ENCODE data around the gene ZDHHC18.
"Not testable (repeated sequence)": the region's sequence is repeated elsewhere in the genome, so short reads cannot be mapped to it uniquely, and the experiment has no call there.

The ZDHHC18 gene

DNA sequence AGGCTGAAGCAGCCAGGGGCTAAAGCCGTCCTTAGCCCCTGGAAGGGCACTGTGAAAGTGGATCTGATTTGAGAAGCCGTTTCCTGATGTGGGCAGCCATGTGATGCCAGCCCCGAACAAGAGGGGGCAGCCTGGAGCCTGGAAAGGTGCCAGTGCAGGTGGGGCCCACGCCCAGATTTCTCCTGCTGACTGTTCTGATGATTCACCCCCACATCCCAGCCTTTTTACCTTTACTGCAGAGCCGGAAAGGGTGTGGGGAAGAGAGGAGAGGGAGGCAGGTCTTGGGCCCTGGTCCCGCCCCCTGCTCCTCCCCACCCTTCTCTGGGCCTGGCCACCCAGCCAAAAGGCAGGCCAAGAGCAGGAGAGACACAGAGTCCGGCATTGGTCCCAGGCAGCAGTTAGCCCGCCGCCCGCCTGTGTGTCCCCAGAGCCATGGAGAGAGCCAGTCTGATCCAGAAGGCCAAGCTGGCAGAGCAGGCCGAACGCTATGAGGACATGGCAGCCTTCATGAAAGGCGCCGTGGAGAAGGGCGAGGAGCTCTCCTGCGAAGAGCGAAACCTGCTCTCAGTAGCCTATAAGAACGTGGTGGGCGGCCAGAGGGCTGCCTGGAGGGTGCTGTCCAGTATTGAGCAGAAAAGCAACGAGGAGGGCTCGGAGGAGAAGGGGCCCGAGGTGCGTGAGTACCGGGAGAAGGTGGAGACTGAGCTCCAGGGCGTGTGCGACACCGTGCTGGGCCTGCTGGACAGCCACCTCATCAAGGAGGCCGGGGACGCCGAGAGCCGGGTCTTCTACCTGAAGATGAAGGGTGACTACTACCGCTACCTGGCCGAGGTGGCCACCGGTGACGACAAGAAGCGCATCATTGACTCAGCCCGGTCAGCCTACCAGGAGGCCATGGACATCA is 36.5 kb downstream of the ZDHHC18 start, which contains the start of gene SFN:
Gene SFN, plus strand, starts transcription at position 369 of the 904 bp plus-strand sequence. Its CDS starts 64 bp downstream, at position 433.
- DNase-seq: no peak

DNA sequence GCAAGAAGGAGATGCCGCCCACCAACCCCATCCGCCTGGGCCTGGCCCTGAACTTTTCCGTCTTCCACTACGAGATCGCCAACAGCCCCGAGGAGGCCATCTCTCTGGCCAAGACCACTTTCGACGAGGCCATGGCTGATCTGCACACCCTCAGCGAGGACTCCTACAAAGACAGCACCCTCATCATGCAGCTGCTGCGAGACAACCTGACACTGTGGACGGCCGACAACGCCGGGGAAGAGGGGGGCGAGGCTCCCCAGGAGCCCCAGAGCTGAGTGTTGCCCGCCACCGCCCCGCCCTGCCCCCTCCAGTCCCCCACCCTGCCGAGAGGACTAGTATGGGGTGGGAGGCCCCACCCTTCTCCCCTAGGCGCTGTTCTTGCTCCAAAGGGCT is 37.2 kb downstream of the ZDHHC18 start:
- no peak for DNase-seq

DNA sequence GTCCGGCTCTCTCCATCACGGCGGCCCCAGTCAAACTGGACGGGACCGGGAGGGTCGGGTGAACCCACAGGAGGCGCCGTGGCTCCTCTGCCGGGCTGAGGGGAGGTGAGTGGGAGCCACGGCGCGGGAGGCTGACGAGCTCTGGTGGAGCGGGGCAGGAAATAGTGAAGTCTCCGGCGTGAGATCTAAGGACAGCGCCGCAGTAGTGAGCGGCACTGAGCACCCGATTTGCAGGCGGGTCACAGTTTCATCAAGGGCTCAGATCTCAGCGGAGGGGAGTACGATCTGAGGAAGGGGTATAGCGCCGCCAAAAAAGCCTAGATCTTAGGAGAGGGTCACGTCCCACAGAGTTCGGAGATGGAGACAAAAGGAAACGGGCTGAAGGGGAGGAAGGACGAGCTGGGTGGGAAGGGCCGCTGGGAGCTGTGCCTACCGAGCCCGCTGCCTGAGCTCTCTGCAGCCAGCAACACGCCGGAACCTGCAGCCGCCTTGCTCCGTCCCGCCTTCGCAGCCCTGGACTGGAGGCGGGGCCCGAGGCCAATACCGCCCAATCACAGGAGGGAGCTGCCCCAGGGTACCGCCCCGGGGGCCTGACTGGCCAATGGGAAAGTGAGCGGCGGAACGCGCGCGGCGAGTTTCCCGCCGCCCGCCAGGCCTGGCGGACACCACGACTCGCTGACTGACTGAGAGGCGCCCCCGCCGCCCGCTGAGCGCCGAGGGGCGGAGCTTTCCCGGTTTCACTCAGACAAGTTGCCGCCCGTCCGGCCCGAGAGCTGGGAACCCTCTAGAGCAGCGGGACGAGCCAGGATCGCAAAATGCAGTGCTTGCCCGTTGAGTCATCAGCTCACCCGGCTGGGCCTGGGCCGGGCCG is 38.4 kb downstream of the ZDHHC18 start:
- DNase-seq: peak; percentile 93

DNA sequence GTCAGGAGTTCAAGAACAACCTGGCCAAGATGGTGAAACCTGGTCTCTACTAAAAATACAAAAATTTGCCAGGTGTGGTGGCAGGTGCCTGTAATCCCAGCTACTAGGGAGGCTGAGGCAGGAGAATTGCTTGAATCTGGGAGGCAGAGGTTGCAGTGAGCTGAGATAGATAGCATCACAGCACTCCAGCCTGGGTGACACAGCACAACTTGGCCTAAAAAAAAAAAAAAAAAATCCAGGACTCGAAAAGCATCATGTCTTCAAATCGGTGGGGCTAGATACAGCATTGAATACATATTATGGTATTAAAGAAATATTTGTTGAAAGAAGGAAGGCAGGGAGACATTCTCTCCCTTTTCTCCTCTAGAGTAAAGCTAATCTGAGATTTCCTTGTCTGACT is 46.6 kb downstream of the ZDHHC18 start:
- DNase-seq: not testable (repeated sequence)

DNA sequence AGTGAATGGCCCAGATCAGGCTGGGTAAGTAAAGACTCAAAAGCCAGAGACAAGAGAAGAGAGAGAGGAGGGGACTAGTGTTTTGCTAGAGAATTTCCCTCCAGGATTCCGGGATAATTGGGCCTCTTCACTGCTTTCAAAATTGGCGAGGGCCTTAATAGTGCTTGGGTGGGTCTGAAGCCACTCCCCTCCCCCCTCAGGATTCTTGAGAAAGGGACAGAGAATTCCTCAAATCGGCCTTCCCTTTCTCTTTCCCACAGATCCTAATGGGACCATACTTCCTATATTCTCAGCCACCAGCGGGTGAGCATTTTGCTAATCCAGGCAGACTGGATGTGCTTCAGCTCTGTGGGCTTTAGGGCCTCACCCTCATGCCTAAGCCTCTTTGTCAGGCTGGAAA is 48.4 kb downstream of the ZDHHC18 start:
- no peak for DNase-seq

DNA sequence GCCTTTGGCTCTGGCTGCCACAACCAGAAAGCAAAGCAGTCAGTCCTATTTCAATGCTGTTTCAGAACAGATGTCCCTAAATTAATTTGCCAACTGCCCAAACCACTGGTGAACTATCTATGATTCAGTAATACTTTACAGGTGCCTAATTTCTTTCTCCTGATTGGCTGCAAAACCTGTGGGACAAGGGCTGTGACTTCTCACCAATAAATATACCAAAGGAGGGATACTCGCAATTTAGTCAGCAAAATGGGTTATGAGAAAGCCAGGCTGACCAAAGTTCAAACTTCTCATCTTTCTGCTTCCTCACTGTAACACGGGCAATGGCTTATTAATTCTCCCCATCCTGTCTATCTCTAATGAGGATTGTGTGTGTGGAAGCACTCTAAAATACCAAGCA is 50.8 kb downstream of the ZDHHC18 start:
- no peak for DNase-seq

DNA sequence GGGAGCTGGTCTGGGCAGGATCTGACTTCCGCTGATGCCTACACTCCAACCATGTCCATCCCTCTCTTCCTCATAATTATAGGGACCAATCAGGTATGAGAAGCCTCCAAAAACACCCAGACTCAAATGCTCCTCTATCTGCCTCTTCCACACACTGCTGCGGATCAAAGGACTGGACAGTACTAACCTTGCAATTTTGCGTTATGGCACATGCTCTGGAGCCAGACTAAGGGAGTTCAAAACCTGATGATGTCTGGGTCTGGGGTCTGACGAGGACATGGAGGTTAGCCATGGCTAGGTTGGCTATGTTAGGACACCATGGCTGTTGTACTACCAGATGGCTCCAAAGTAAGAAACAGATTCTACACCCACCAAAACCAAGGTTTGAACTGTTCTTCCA is 53.3 kb downstream of the ZDHHC18 start:
- DNase-seq: no peak

DNA sequence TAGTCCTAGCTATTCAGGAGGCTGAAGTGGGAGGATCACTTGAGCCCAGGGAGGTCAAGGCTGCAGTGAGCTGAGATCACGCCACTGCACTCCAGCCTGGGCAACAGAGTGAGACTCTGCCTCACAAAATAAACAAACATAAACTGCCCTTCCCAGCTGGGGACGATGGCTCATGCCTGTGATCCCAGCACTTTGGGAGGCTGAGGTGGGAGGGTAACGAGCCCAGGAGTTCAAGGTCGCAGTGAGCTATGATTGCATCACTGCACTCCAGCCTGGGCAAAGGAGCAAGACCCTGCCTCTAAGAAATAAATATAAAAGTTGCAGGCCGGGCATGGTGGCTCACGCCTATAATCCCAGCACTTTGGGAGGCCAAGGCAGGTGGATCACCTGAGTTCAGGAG is 55.1 kb downstream of the ZDHHC18 start:
- not testable (repeated sequence) for DNase-seq

DNA sequence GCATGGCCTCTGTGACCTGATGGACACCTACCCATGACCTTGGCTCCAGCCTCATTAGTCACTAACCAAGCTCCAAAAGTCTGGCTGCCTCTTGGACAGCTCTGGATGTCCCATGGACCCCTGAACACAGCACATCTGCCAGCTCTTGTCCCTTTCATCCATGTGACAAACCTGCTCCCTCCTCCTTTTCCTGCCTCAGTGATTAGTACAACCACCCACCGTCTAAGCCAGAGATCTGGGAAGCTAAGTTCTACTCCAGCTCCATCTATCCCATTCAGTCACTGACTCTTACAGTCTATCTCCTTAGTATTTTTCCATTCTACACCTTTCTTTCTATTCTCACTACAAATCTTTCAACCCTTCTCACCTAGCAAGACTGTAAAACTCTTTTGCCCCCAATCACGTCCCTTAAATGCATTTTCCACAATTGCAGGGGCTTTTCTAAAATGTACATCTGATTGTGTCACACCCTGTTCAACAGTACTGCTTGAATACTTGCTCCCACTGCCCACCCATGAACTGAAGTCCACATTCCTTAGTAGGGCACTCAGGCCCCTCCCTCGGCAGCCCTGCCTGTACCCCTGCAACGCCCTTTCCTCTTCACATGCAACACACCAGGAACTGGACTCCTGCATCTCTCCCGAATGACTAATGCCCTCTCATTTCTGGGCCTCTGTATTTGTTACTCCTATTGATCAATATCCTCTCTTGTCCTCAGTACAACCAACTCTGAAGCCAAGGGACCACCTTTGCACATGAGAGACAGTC is 56.4 kb downstream of the ZDHHC18 start:
- no peak for DNase-seq

DNA sequence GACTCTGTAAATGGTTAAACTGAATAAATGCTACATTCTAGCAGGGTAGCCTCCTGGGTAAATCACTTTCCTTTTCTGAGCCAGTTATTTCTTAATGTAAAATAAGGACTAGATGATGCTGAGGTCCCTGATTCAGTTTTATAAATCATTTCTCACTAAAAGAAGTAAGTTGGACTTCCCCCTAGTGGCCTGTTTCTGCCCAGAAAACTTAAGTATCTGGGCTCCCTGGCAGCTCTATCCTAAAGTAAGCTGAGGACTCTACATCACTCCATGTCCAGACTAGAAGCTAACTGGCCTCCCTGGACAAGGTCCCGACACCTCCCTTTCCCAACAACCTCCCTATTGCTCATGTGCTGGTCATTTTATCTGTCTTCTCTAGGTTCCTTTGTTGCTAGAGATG is 60.6 kb downstream of the ZDHHC18 start:
- no peak for DNase-seq

DNA sequence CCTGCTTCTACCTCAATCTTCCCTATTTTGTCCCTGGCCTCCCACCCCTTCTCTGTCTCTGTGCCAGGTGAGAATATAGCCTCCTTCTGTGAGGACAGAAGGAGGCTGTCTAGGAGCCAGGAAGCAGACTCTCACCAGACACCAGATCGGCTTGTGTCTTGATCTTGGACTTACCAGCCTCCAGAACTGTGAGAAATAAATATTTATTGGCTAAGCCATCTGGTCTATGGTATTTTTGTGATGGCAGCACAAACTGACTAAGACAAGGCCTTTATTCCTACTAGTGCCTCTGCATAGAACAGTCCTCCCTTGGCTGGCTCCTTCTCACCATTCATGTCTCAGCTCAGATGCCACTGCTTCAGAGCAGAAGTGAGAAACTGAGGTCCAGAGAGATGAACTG is 61.7 kb downstream of the ZDHHC18 start:
- no peak for DNase-seq

DNA sequence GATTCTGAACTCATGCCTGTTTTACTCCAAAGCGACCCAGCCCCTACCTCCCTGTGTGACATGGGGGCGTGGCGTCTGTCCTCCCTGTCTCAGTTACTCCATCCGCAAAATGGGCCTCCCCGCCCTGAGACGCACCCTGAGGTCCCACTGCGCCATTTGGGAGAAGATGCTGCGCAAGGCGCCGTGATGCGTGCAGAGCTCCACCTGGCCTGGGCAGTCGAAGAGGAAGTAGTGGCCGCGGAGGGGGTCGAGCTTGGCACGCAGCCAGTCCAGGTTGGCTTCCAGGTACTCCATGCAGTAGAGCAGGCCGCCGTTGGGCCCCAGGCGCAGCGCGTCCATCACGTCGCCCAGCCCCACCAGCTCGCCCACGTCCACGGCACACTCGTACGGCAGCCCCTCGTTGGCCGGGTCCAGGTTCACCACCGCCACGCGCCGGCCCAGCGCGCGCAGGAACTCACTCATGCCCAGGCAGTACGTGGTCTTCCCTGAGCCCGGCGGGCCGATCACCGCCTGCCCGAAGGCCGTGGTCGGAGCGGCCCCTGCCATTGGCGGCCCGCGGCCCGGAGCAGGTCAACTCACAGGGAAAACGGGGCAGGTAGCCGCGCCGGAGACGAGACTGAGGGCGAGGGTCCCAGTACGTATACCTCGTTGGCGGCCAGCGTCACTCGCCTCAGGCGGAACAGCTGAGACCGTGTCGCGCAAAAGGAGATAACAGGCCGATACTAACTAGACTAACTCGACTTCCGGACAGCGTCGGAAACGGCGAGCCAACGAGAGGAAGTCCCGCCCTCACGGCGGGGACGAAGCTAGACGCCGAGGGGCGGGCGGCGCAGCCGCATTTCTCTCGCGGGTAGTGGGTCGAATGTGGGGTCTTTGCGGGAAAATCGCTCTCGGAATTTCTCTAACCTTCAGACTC is 63.3 kb downstream of the ZDHHC18 start, which contains the start of gene GPN2:
Gene GPN2, minus strand, starts transcription at position 733 of the 916 bp plus-strand sequence. Its CDS starts 187 bp downstream, at position 546.
- peak; percentile 78 for DNase-seq

DNA sequence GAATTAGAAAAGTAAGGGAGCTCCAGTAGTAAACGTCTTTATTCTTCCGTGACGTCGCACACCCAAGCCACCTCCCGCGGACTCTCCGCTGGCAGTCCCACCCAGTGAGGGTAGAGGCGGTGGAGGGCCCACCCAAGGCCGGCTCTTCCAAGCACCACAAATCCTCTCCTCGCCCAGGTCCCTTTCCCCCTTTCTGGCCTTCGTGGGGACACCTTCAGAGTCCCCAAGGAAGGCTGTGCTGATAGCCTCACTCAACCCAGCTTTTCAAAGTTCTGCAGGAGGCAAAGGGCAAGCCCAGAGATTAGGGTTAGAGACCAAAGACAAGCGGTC is 63.9 kb downstream of the ZDHHC18 start:
- no peak for DNase-seq

DNA sequence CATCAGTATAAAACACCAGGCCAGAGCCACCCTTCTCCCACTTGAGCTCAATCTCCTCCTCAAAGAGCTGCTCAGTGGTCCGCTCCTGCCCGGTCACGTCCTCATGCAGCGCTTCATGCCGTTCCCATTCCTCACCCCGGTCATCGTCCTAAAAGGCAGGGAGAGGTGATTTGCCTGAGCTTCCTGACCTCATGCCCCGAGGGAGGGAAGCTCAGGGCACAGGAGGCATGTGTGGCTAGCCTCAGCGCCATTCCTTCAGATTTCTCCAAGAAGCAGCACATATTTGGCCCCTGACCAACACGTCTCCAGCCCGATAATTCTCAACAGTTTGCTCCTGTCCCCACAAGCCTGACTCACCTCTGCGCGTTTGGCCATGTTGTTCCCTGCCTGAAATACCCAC is 67.8 kb downstream of the ZDHHC18 start:
- DNase-seq: no peak

DNA sequence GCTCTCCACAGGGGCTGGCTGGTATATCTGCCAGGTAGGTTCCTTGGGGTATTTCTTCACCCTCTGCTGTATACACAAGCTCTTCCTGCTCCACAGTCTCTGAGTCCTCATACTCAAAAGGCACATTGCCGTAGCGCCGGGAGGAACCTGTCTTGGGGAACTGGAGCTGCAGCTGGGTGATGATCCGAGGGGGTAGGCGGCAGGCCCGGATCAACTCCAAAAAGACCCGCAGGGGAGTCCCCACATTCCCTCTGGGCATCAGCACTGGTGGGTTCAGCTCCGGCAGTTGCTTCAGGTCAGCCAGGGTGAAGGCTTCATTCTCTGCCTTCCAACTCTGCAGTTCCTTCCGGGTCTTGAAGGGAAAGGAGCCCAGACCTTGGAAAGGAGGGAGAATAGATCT is 70.9 kb downstream of the ZDHHC18 start:
- DNase-seq: no peak

DNA sequence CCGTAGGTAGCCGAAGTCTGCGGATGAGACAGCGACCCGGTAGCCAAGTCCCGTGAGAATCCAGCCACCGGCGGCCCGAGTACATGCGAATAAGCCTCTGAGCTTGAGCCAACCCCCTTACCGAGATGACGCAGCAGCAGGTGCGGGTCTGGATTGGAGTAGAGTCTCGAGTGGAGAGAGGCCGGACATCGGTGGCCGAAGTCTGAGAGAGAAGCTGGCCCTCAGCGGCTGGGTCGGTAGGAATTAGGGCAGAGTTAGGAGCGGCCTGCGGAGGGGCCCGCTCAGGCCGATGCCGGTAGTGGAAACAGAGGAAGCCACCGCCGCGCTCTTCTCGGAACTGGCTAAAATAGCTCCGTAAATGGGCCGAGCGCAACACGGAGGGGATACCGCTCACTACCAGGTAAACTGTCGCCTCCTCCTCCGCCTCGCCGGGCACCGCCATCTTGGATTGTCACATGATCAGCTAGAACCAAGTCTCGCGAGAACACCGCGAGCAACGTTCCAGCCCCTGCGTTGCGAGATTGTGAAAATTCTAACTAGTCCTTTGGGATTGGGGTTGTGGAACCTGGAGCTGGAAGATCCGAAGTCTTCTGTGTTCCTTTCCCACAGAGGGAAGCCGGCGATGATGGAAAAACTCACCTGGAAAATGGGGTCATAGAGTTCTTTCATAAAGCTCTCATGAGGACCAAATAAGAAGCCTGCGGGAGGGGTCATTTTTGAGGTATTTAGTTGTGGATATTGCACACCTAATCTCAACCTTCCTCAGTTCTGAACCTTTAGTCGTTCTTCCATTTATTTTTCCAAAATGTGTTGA is 73.7 kb downstream of the ZDHHC18 start, which contains the start of gene GPATCH3:
Gene GPATCH3, minus strand, starts transcription at position 467 of the 814 bp plus-strand sequence. Its CDS starts 25 bp downstream, at position 442.
- DNase-seq: peak; percentile 86

DNA sequence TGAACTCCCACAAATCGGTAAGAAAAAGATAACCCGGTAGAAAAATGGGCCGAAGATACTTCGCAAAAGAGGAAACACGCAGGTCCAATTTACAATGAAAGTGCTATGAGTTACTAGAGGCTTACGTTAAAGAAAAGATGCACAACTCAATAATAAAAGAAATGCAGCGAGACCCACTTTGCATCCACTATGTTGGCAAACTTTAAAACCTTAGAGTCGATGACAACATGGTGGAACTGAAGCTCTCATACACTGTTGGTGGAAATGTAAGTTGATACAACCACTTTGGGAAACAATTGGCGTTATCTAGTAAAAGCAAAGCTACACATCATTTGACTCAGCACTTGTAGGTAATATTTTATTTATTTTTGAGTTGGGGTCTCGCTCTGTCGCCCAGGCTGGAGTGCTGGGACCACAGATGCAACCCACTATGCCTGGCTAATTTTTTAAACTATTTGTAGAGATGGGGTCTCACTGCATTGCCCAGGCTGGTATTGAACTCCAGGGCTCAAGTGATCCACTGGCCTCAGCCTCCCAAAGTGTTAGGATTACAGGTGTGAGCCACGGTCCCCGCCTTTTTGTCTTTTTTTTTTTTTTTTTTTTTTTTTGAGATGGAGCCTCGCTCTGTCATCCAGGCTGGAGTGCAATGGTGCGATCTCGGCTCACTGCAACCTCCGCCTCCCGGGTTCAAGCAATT is 74.5 kb downstream of the ZDHHC18 start:
- DNase-seq: no peak

Data from CD4-positive, alpha-beta T cell treated with Interferon gamma for 1 hour (primary cell).